HT1080 (cell line): ENCODE measurements around the gene CEP128. TPM values are rescaled to one million over a fixed set of nuclear protein-coding genes. Genes with fewer than 3 reads are reported as not detected.
A peak's percentile ranks its signal among the peaks of the same experiment; 100 is the strongest.

Experiments
- DNase-seq: peaks from one replicate; pipeline ENCODE4 v3.0.0-alpha.2; 2015; ENCODE audit warnings: low read depth
- total RNA-seq: library from RNA; depleted of rRNA; stranded (reverse); fragments of >200 nt; shearing (Covaris generic); gene quantifications from 2 replicates; pipeline ENCODE4 v1.2.3, GENCODE V29; 2014

CEP128 gene
- total RNA-seq, 1 experiment from 2014 or later, result 5.0 TPM

DNA sequence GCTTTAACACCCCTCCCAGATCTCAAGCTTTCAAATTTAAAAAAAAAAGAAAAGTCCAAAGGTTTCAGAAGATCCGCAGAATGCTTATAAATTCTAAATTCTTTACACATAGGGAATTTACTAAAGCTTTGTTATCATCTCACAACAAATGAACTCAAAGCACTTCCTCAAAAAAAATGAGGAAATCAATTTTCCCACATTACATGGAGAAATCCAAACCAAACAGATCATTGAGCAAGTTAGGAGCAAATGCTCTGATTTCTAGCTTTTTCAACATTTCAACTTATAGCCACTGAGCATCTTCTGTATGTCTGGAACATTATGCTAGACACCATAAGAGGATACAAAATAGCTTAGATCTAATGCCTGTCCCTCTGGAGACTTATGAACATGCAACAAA is 161.0 kb downstream of the CEP128 start:
- DNase-seq, result no peak

DNA sequence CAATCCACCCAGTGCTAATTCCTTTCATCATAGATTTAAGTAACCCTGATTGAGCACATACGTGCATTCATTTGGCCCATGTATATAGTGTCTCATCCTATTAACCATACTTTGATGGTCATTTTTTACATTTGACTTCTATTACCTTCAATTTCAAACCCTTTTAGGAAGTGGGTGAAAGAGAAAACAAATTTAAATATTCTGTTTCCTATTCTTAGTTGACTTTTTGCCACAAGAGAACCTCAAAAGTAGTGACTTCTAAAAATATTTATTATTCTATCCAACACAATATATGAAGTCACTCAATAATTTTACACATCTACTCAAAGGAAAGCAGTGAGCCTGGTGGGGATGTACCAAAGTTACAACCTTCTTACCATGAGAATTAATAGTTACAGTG is 164.9 kb downstream of the CEP128 start:
- DNase-seq, result no peak

DNA sequence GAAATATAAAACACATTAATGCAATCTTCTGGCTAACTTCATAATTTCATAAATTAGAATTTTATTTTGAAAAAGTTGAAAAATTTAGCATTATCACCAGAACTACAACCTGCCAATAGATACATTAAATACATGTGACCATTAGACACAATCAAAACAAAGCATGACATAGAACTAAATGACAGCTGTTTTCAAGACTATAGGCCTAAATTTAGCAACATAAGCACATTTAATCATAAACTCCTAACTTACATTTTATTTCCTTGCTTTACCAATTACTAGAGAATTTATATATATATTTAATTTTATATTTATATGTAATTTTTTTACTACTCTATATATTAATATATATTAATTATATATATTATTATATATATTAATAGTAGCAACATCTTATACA is 165.4 kb downstream of the CEP128 start:
- DNase-seq, result no peak

GRCh38 chr14:80772504-80772903 is 169.0 kb downstream of the CEP128 start:
- DNase-seq, result no peak

DNA sequence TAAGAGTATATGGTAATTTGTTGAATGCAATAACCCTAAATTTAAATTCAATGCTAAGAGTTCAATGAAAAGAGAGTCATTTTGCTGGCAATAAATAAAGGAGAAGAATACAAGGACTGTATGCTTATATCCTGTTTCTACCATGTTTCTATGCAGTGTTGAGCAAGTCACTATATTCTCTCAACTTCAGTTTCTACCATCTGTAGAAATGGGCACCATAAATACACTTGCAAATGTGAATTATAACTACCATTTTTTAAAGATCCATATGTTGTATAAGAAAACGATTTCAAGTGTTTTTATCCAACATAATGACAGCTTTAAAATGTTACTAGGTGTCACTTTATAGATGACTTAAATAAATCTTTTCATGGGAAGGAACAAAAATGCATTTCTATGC is 170.3 kb downstream of the CEP128 start:
- DNase-seq, result no peak

DNA sequence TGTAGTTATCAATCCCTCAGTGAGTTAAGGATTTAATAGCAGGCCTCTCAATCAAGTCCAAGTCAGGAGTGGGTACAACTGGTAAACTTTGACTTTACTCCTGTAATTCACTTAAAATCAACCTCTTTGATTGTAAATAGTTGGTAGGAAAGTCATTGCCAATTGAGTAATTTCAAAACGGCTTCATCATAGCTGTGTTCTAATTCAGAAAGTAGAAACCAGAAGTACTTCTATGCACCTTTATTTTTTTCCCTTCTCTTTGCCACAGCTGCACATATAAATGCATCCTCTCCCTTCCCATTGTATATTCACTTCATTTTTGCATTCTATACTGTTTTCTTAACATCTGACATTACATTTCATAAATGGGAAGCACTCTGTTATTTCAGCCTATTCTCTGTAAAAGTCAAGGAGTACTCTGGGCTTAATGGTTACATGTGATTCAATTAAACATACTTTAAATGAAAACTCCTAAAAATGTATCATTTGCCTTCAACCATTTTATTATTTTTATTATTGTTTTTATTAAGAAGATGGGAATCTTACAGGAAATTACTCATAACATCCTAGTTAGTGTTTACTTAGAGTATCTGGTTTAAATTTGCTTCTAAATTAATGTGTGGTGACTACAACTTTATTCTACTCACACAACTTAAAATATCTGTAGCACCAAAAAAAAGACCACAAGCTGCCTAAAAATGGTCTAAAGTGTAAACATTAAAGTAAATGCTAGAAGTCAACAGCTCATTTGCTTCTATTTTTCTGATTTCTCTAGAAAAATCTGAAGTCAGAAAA is 171.2 kb downstream of the CEP128 start:
- no peak for DNase-seq

DNA sequence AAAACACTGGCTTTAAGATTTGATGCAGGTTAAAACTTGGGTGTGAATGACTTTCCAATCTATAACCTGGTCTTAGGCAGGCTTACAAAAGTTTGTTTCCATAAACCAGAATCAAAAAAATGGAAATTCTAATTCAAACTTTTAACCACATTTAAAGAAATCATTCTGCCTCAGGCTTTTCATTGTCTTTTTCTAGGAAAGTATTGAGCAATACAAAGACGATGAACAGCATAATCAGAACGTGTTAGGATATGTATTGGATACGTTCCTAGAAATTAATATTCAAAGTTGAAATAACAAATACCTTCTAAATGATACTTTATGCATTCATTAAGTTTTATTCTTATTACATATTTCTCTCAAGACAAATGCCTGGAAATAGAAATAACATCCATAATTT is 172.9 kb downstream of the CEP128 start:
- DNase-seq, result no peak

DNA sequence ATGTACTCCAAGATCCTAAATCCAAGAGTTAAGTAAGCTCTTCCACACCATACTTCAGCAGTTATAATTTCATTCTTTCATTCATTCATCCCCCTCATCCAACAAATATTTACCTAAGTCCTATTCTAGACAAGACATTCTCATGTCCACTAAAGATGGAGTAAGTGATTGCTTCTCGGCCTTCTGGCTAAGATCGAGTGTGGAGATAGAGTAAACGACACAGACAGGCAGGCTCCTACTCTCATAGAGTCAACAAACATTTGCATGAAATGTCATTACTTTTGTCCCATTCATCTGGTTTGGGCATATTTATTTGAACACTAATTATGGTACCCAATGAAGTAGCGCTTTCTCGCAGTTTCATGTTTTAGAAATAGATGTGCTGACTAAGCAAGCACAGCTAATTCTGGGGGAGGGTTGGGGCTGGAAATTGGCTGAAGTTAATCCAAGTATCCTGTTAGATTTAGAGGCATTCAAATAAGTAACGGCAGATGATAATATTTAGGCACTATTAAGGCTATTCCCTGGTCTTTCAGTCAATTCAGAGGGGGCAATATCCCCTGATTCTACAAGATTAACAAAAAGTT is 176.5 kb downstream of the CEP128 start:
- DNase-seq, result no peak

DNA sequence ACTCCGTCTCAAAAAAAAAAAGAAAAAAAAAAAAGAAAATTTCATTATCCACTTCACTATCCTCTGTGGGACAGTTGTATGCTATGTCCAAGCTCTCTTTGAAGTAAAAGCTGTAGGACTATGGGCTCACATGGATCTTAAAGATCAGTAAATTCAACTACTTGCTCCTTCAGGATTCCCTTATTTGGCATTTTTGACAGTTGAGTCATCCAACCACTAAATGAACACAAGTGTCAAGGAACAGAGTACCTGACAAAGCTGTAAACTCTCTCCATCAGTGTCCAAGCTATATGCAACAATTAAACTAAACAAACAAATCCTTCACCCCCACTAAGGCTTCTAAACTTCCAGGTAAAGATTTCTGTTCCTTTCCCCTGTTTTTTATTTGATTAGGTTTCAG is 177.0 kb downstream of the CEP128 start:
- peak; percentile 5 for DNase-seq

- DNase-seq, result no peak
Measured at GRCh38 chr14:80762641-80763228, 178.8 kb downstream of the CEP128 start.

GRCh38 chr14:80754696-80755095 is 186.8 kb downstream of the CEP128 start:
- no peak for DNase-seq

GRCh38 chr14:80751285-80751684 is 190.3 kb downstream of the CEP128 start:
- DNase-seq, result no peak

GRCh38 chr14:80726211-80726610 is 215.3 kb downstream of the CEP128 start:
- DNase-seq, result no peak

- DNase-seq, result peak; percentile 28
Measured at GRCh38 chr14:80718940-80719339, 222.6 kb downstream of the CEP128 start.

- no peak for DNase-seq
Measured at GRCh38 chr14:80714474-80714873, 227.1 kb downstream of the CEP128 start.

GRCh38 chr14:80713076-80713850 is 228.3 kb downstream of the CEP128 start:
- no peak for DNase-seq

DNA sequence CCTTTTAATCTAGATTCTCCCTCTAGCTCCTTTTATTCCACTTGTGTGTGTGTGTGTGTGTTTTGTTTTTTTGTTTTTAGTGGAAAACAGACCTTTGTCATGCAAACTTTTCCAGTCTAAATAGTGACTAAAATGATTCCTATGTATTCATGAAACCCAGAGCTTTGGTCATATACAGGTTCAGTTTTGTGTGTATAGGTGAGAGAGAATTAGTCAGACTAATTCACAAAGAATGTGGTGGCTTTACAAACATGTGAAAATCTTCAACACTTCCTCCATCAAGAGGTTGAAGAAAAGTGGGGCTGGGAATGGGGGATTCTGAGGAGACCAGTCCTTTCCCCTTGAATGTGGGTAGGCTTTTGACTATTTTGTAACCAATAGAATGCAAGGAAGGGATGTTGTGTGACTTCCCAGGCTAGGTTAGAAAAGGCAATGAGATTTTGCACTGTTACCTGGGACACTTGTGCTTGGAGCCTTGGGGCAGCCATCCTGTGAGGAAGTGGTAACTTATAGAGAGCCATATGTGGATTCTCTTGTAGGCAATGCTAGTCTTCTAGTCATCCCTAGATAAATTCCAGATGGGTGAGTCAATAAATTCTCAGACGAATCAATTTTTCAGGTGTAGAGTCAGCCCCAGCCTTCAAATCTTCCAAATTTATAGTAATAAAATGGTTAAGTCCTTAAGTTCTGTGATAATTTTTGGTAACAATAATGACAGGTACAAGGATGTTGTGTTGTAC is 236.1 kb downstream of the CEP128 start:
- DNase-seq, result peak; percentile 51

- DNase-seq, result no peak
Measured at GRCh38 chr14:80700601-80701000, 240.9 kb downstream of the CEP128 start.

- DNase-seq, result no peak
Measured at GRCh38 chr14:80699861-80700260, 241.7 kb downstream of the CEP128 start.

DNA sequence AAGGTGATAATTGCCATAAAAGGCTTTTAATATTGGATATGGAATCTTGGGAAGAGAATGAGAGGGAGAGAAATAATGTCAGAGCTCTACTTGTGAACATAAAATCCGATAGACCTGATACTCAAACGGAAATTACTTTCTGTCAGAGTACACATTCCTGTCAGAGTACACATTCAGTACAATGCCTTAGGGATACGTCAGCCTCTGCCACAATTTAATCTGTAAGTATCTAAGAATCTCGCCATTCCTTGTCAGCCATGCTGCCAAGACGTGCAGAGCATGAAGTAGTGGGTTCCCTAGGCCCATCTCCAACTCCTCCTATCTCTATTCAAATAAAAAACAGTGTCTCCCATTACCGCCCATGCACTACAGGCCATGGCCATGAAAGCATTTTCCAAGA is 242.6 kb downstream of the CEP128 start:
- no peak for DNase-seq

DNA sequence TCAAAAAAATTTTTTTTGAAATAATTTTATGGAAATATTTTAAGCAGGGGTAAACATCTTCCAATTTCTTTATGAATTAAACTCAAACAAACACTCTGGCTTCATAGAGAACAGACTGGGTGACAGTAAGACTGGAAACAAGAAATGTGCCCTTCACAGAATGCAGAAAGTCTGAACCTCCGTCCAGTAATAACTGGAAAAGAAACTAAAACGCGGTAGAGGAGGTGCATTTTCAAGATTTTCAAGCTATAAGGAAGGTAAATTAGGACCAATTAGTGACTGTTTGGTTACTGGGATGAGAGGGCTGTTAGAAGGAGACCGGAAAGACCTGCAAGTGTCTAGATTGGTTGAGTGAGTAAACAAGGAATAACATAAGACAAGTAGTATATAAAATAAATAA is 245.7 kb downstream of the CEP128 start:
- DNase-seq, result no peak
